ENCODE results near the gene IL12RB1. TPM values are rescaled to one million over a fixed set of nuclear protein-coding genes. Genes with fewer than 3 reads are reported as not detected.

The IL12RB1 gene
- total and polyA plus RNA-seq, 10 of the 15 experiments (the other 5 are each of a cell fraction or from before 2014, with no cell fraction given): 2.8 to 29.9 (median 17.6) TPM

DNA sequence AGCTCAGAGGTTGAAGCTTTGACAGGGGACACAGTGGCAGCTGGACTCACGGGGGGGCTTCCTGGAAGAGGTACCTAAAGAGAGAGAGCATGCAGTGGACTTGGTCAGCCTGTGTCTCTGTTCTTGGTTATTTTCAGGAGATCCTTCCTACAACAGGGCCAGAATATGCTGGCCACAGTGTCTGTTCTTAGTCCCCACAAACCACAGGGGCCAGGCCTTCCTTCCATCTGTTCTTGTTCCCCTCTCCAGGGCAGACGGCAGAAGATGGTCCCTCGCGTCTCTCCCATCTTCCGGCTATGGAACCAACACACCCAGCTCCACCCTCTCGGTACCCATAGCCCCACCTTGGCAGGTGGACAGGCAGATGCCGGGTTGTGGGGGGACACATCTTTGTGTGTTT is 35.7 kb upstream of the IL12RB1 start:
- 93% methylated on average over 7 of the region's 7 CpGs for WGBS (ENCODE audit: insufficient coverage, insufficient replicate concordance, low lambda C conversion rate, missing lambda C conversion rate)
- TF ChIP-seq SMARCA5 (IDR thresholded peaks at IDR 0.05): no peak
- TF ChIP-seq POLR2AphosphoS5 (IDR thresholded peaks at IDR 0.05; ENCODE audit: low read length): no peak
- no peak for TF ChIP-seq ETV6 (conservative IDR thresholded peaks at IDR 0.05 in 1 of 2, IDR thresholded peaks at IDR 0.05 in 1 of 2; ENCODE audit: borderline replicate concordance in 1 of 2, low read depth in 1 of 2)
- TF ChIP-seq FOXM1 (IDR thresholded peaks at IDR 0.05; ENCODE audit: low read depth, low read length): no peak
- no peak for TF ChIP-seq PAX5 (IDR thresholded peaks at IDR 0.05; ENCODE audit: borderline replicate concordance, low read depth, low read length)
- TF ChIP-seq ZZZ3 (IDR thresholded peaks at IDR 0.05; ENCODE audit: control insufficient read depth, insufficient read length, low read depth): no peak
- TF ChIP-seq, protein P1, sequence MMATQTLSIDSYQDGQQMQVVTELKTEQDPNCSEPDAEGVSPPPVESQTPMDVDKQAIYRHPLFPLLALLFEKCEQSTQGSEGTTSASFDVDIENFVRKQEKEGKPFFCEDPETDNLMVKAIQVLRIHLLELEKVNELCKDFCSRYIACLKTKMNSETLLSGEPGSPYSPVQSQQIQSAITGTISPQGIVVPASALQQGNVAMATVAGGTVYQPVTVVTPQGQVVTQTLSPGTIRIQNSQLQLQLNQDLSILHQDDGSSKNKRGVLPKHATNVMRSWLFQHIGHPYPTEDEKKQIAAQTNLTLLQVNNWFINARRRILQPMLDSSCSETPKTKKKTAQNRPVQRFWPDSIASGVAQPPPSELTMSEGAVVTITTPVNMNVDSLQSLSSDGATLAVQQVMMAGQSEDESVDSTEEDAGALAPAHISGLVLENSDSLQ (IDR thresholded peaks at IDR 0.05): no peak
- no peak for TF ChIP-seq SMAD1 (IDR thresholded peaks at IDR 0.05; ENCODE audit: low read depth, partially characterized antibody)
- TF ChIP-seq SUPT20H (IDR thresholded peaks at IDR 0.05; ENCODE audit: borderline replicate concordance, control insufficient read depth, low read depth, low read length): no peak
- TF ChIP-seq MEF2B (IDR thresholded peaks at IDR 0.05; ENCODE audit: partially characterized antibody, poor library complexity, severe bottlenecking): no peak
- no peak for TF ChIP-seq CHD4 (IDR thresholded peaks at IDR 0.05)
- TF ChIP-seq ZNF622 (IDR thresholded peaks at IDR 0.05): no peak
- no peak for TF ChIP-seq TBL1XR1 (IDR thresholded peaks at IDR 0.05; ENCODE audit: low read depth, low read length)
- TF ChIP-seq, protein P2, sequence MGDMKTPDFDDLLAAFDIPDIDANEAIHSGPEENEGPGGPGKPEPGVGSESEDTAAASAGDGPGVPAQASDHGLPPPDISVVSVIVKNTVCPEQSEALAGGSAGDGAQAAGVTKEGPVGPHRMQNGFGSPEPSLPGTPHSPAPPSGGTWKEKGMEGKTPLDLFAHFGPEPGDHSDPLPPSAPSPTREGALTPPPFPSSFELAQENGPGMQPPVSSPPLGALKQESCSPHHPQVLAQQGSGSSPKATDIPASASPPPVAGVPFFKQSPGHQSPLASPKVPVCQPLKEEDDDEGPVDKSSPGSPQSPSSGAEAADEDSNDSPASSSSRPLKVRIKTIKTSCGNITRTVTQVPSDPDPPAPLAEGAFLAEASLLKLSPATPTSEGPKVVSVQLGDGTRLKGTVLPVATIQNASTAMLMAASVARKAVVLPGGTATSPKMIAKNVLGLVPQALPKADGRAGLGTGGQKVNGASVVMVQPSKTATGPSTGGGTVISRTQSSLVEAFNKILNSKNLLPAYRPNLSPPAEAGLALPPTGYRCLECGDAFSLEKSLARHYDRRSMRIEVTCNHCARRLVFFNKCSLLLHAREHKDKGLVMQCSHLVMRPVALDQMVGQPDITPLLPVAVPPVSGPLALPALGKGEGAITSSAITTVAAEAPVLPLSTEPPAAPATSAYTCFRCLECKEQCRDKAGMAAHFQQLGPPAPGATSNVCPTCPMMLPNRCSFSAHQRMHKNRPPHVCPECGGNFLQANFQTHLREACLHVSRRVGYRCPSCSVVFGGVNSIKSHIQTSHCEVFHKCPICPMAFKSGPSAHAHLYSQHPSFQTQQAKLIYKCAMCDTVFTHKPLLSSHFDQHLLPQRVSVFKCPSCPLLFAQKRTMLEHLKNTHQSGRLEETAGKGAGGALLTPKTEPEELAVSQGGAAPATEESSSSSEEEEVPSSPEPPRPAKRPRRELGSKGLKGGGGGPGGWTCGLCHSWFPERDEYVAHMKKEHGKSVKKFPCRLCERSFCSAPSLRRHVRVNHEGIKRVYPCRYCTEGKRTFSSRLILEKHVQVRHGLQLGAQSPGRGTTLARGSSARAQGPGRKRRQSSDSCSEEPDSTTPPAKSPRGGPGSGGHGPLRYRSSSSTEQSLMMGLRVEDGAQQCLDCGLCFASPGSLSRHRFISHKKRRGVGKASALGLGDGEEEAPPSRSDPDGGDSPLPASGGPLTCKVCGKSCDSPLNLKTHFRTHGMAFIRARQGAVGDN (IDR thresholded peaks at IDR 0.05): no peak
- no peak for TF ChIP-seq IKZF1 (conservative IDR thresholded peaks at IDR 0.05)
- TF ChIP-seq, protein P3, sequence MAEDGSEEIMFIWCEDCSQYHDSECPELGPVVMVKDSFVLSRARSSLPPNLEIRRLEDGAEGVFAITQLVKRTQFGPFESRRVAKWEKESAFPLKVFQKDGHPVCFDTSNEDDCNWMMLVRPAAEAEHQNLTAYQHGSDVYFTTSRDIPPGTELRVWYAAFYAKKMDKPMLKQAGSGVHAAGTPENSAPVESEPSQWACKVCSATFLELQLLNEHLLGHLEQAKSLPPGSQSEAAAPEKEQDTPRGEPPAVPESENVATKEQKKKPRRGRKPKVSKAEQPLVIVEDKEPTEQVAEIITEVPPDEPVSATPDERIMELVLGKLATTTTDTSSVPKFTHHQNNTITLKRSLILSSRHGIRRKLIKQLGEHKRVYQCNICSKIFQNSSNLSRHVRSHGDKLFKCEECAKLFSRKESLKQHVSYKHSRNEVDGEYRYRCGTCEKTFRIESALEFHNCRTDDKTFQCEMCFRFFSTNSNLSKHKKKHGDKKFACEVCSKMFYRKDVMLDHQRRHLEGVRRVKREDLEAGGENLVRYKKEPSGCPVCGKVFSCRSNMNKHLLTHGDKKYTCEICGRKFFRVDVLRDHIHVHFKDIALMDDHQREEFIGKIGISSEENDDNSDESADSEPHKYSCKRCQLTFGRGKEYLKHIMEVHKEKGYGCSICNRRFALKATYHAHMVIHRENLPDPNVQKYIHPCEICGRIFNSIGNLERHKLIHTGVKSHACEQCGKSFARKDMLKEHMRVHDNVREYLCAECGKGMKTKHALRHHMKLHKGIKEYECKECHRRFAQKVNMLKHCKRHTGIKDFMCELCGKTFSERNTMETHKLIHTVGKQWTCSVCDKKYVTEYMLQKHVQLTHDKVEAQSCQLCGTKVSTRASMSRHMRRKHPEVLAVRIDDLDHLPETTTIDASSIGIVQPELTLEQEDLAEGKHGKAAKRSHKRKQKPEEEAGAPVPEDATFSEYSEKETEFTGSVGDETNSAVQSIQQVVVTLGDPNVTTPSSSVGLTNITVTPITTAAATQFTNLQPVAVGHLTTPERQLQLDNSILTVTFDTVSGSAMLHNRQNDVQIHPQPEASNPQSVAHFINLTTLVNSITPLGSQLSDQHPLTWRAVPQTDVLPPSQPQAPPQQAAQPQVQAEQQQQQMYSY (CRISPR knock-in tag; IDR thresholded peaks at IDR 0.05): no peak
- FAIRE-seq (no peak), DNase-seq (ENCODE audit: low read depth, low spot score) (no peak), ATAC-seq (no peak)
- Histone ChIP-seq H3K4me2 (ENCODE audit: control insufficient read depth, insufficient read depth) (no peak overlapping the region), H3K4me1 (ENCODE audit: control insufficient read depth, insufficient read depth, low read length) (peaks cover 24% of the 10 kb centered on the region), H3K27ac (ENCODE audit: control insufficient read depth, insufficient read depth) (no peak overlapping the region), H3K4me3 (no peak overlapping the region), H3K79me2 (ENCODE audit: control insufficient read depth, insufficient read depth, low read length) (peaks cover 21% of the 10 kb centered on the region), H3K9ac (ENCODE audit: control insufficient read depth, insufficient read depth, low read length) (no peak overlapping the region), H4K20me1 (ENCODE audit: control insufficient read depth, insufficient read depth) (no peaks in the 10 kb centered on the region; the same call in 1 of the 2 replicates), H3K9me3 (replicated peaks; ENCODE audit: control insufficient read depth, insufficient read depth, low read length) (no peaks in the 10 kb centered on the region), H3K27me3 (replicated peaks in 1 of 2; ENCODE audit: control insufficient read depth in 2 of 2, insufficient read depth in 2 of 2, low read length in 1 of 2) (no peaks in the 10 kb centered on the region), H2AFZ (ENCODE audit: control insufficient read depth, low read depth, low read length) (no peak overlapping the region), H3K36me3 (ENCODE audit: control insufficient read depth in 2 of 2, insufficient read depth in 2 of 2, low read length in 1 of 2) (peaks cover 14 to 26% of the 10 kb centered on the region in 2 experiments; a peak in 3 of 4 replicates)
- ChIA-PET CTCF (no interaction called here), RAD21 (ENCODE audit: unreplicated experiment) (interaction anchor here (0.6 kb wide), 1 partner anchor 122 kb away, joined by 3 read pairs; no protein-coding TSS in a partner anchor), POLR2A (interaction anchor here (0.6 kb wide), 1 partner anchor 60 kb away, joined by 4 read pairs; no protein-coding TSS in a partner anchor), SMC1A (ENCODE audit: uncharacterized antibody, unreplicated experiment) (no interaction called here)
- in situ Hi-C loops (cut with MboI) (no loop called here), intact Hi-C loops (cut with micrococcal nuclease; ENCODE audit: unreplicated experiment) (no loop called here)
- BruUV-seq (replicated peaks): no TSS peak

Data from GM12878 (cell line).